Activated T-cell treated with anti-CD3 and anti-CD28 coated beads for 4 hours (primary cell): Measurements from ENCODE around the gene LDHAL6B.

Experiments used
- DNase-seq: peaks from one replicate; pipeline ENCODE4 v3.0.0-alpha.2; 2020

LDHAL6B gene

GRCh38 chr15:59178151-59178695 lies 28.4 kb upstream of the LDHAL6B start:
- no peak for DNase-seq

GRCh38 chr15:59179717-59180116 lies 26.9 kb upstream of the LDHAL6B start:
- no peak for DNase-seq

GRCh38 chr15:59180945-59181600 lies 25.6 kb upstream of the LDHAL6B start:
- DNase-seq = no peak

- no peak for DNase-seq
Observed at GRCh38 chr15:59185725-59186124, 20.9 kb upstream of the LDHAL6B start.

- no peak for DNase-seq
Observed at GRCh38 chr15:59186501-59186900, 20.1 kb upstream of the LDHAL6B start.

- DNase-seq = no peak
Observed at GRCh38 chr15:59189241-59189640, 17.4 kb upstream of the LDHAL6B start.

DNA sequence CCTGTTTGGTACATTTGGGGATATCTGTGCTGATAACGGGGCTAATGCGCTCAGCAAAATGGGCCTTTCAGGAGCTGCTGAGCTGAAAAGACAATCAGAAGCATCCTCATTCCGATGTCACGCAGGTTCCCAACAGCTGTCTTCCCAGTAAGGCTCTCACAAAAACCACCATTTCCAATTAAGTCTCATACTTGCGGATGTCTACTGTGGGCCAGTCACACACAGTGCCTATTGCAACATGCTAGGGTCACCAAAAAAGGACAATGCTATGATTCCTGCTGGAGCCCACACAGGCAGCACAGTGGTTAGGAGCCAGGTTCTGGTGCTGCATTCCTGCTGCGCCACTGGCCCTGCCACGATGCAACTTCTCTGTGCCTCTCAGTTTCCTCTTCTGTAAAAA lies 16.4 kb upstream of the LDHAL6B start:
- no peak for DNase-seq

GRCh38 chr15:59191855-59192237 lies 14.8 kb upstream of the LDHAL6B start:
- no peak for DNase-seq

DNA sequence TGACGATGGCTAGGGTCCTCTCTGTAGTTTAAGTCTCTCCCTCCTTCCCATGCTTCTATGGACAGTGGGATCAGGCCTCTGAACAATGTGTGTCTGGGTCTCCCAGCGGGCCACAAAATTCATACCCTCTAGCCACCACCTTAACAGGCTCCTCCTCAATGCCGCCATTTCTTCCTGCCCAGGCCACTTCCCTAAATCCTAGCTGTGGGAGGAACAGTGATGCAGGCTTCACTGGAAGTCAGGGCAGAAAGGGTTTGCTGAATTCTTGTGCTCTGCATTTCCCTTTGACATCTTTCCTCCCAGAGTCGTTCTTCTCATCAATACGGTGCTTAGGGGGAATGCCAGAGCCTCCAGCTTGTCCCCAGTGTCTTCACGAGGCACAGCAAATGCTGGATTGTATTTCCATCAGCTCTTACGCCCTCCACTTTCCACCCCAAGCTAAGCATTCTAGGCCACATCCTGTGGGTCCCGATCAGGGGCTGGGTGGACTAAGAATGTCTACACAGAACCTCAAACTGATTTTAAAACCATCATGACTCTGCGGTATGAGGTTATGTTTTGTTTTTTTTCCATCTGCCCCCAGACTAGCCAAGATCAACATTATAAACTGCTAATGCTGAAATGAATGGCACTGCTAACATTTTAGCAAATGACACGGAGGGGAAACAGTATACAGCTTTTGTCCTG lies 11.9 kb upstream of the LDHAL6B start:
- no peak for DNase-seq

DNA sequence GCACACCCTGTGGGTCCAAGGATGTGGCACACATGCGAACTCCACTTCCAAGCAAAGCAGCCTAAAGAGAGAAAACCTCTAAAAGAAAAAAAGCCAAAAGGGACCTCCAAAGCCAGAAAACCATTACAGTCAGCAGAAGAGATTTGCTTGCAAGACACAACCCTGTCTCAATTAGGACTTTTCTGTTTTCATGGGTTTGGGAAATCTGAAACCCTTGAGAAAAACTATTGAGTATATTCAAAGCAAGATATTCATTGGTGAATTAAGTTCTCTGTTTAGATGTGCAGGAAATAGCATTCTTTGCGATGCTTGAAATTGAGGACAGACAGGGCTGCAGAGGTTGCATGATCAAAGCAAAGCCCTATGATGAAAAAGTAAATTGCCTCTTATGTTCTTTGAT lies 10.2 kb upstream of the LDHAL6B start:
- DNase-seq = no peak

DNA sequence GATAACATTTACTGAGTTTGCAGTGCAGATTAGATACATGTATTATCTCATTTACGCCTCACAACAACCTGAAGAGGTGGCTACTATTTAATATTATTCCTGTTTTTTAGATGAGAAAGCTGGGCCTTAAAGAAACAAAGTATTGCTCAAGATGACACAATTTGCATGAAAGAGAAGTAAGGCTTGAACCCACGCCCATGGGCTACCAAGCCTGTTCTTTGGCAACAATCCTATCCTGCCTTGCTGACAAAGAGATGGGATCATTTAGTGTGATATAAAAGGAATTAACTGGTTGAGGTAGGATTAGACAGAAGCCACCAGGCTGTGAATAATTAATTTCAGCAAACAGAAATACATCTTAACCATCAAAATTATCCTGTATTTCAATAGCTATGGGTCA lies 9.2 kb upstream of the LDHAL6B start:
- DNase-seq = no peak

- DNase-seq = no peak
Observed at GRCh38 chr15:59199626-59200465, 6.8 kb upstream of the LDHAL6B start.

DNA sequence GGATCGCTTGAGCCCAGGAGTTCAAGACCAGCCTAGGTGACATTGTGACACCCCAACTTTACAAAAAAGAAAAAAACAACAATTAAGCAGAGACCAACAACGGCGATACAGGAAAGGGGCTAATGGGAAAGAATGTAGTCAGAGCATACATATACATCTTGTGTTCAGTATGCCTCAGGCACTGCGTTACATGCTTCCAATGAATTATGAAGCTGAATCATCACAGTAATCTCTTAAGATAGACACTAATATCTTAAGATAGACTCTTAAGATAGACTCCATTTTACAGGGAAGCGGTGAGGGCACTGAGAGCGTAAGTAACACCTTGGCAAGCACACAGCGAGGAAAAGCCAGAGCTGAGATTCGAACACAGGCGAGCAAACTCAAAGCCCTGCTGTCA lies 6.1 kb upstream of the LDHAL6B start:
- DNase-seq = no peak

DNA sequence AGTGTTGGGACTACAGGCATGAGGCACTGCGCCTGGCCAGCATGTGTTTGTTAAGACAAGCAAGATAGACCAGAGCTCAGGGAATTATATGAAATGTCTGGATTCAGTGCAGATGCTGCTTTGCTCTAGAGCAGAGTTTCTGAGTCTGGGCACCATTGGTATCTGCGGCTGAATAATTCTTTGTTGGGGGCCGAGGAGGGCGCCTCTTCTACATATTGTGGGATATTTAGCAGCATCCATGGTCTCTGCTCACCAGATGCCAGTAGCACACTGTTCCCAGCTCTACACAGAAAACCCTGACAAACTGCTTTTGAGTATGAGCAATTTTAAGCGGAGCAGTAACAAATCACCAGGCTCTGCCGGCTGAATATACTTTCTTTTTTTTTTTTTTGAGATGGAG lies 3.6 kb upstream of the LDHAL6B start:
- DNase-seq = no peak

DNA sequence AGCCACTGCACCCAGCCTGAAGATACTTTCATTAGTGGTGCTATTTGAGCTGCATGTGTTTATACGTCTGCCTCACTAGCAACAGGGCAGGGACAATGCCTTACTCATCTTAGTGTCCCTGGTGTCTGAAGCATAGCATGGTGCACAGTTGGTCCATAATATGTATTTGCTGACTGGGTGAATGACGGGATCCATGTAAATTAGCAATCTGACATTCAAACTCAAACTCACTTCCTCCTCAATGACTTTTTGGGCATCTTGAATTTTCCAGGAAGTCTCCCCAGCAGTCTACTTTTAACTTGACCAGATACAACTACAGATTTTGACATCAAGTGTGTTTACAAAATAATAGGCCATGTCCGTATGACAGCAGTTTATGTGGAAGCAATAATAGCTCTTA lies 3.0 kb upstream of the LDHAL6B start:
- DNase-seq = no peak

DNA sequence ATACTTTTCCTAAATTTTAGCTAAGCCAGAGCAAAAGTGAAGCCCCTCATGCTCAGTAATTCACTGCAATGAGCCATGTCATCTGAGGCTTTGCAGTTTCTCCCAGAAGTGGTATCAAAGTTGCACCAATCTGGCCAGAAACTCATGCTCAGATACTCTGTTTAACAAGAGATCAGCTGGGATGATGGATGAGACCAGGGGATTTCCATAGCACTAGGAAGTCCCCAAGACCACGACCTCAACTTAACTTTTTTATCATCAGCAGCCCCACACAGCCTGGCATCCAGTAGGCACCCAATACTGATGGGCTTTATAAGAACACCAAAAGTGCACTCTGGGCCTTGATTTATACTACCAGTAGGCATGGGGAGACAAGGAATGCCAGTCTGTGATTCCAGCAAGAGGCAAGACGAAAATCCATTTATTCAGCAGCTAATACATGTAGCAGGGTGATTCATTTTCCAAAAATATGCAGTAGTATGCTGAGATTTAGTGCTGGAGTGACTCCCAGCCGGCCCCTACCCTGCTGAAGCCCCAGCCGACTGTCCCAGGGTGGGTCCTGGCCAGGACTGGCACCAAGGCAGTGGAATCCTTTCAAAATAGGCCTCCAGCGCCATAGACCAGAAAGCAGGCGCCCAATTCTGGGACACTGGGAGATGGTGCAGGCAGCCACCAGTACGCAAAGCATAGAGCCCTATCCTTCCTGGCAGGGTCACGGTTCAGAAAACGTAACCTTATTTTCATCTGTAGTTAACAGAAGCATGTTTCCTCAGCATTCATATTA lies 612 bp upstream of the LDHAL6B start:
- no peak for DNase-seq

- DNase-seq = no peak
Observed at GRCh38 chr15:59208613-59209249, 2.1 kb downstream of the LDHAL6B start.

DNA sequence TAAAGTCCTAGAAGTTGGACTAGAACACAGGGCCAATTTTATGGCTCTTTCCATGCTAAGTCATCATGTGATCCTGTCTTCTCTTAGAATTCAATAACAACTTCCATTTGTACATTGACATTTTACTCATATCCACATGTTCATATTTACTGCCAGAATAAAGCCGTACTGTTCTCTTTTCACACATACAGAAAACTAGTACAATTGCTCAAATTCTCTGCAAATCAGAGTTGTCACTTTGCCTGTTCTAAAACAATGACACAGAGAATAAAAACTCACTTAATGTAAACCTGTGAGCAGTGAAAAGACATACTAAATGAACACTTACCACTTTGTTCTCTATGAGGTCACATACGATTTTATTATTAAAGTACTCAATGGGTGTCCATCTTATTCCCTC lies 3.5 kb downstream of the LDHAL6B start:
- DNase-seq = no peak

- no peak for DNase-seq
Observed at GRCh38 chr15:59216911-59217310, 10.3 kb downstream of the LDHAL6B start.

- DNase-seq = no peak
Observed at GRCh38 chr15:59217876-59218498, 11.3 kb downstream of the LDHAL6B start.

DNA sequence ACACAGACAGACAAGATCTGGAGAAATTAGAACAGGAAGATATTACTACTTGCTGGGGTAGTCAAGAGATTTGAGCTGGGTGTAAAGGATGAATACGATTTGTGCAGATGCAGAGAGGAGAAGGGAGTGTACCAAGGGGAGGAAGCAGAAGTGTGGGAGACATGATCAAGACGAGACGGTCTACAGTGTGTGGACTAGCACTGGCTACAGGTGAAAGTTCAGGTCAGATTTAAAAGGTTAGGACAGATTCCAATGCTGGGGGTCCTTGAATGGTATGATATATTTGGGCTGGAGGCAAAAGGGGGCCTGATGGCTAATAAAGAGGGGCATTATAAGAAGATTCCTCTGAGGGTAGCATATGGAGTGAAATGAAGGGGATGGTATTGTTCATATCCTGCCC lies 12.1 kb downstream of the LDHAL6B start:
- DNase-seq = no peak
